GM18873 (cell line): ENCODE results near the gene ZFP36.

ENCODE experiments used
- ATAC-seq: cut with Tn5 transposase; IDR thresholded peaks from one replicate; pipeline ENCODE4 v1.9.1; 2021; ENCODE audit warnings: mild to moderate bottlenecking, moderate library complexity, moderate number of reproducible peaks; ENCODE audit not compliant: unreplicated experiment, low FRiP score

Gene ZFP36

DNA sequence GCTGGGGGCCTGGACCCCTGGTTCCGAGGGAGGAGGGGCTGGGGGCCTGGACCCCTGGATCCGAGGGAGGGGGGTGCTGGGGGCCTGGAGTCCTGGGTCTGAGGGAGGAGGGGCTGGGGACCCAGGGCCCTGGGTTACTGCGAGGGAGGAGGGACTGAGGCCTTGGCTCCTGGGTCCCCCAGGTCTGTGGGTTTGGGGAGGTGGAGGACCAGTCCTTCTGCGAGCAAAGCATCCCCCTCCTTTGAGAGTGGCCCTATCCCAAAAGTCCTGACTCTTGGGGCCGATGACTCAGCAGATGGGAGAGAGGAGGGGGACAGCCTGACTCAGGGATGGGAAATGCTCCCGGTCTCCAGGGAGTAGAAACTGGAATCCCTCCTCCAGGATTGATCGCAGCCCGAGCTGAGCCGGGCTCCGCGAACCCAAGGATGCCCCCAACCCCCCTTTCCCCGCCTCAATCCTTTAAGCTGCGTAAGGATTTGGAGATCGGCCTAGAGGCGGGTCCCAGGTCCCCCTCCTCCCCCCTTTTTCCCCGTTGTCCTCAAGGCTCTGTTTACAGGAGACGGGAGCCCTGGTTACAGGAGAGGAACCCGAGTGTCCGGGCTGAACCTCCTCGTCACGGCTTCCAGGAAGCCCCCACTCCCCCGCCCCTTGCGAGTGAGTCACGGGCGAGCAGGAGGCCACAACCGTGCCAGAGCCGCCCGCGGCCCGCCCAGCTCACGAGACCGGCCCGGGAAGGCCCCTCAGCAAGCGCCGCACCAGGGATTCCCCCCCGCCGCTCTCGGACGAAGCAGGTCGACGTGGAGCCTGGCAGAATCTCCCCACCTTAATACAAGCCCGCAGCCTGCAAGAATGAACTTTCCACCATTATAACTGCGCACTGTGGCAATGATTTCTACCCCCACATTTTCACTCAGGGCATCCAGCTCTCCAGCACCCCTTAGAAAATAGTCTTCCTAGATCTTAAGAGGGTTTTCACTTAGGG lies 3.0 kb upstream of the ZFP36 start:
- ATAC-seq, result no peak

DNA sequence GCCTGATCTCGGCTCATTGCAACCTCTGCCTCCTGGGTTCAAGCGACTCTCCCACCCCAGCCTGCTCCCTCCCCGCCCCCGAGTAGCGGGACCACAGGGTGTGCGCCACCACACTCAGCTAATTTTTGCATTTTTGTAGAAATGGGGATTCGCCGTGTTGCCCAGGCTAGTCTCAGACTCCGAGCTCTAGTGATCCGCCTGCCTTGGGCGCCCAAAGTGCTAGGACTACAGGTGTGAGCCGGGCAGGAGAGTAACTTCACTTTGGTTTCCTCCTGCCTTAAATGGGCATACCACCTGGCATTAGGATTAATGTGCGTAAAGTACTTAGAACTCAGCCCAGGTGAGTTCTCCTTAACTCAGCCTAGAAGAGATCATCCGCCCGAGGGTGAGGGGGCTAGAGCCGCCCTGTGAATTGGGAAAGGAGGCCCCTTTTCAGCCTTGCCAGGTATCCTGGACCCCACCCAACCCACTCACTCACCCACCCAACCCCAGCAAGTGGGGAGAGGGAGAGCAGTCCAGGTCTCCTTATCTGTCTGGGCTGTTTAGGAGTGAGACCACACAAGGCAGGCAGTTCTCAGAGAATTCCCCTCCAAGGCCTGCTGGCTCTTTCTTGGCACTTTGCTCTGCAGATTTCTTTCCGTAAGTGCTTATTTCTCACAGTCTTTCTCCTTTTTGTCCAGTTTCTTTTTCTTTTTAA lies 1.2 kb upstream of the ZFP36 start:
- no peak for ATAC-seq

DNA sequence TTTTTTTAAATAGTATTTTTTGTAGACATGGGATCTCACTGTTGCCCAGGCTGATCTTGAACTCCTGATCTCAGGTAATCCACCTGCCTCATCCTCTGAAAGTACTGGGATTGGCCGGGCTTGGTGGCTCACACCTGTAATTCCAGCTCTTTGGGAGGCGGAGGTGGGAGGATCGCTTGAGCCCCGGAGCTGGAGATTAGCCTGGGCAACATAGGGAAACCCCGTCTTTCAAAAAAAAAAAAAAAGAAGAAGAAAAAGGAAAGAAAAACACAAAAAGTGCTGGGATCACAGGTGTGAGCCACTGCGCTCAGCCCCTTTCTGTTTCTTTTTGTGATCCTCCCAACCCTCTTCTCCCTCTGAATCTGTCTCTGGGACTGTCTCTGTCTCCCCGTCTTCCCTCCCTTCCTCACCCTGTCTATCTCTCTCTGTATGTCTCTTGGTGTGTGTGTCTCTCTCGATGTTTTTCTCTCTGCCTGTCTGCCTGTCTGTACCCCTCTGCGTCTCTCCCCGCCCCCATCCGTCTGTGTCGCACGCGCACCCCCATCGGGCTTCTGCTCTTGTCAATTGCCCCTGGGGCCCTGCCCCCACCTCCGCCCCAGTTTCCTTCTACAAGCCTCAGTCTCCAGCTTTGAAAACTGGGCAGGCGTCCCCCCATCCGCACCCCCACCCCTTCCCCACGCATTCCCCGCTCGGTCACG lies 540 bp upstream of the ZFP36 start:
- no peak for ATAC-seq

DNA sequence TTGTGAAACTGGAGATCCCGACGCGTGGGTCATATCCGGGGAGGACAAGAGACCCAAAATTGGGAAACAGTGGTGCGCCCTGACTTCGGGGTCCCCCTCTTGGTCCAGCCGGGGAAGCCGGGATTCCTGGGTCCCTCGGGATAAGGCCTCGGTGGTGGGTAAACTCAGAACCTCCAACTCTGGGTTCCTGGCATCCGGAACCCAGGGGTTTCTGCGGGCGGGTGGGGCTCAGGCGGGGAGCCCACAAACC lies 688 bp downstream of the ZFP36 start:
- ATAC-seq, result no peak

DNA sequence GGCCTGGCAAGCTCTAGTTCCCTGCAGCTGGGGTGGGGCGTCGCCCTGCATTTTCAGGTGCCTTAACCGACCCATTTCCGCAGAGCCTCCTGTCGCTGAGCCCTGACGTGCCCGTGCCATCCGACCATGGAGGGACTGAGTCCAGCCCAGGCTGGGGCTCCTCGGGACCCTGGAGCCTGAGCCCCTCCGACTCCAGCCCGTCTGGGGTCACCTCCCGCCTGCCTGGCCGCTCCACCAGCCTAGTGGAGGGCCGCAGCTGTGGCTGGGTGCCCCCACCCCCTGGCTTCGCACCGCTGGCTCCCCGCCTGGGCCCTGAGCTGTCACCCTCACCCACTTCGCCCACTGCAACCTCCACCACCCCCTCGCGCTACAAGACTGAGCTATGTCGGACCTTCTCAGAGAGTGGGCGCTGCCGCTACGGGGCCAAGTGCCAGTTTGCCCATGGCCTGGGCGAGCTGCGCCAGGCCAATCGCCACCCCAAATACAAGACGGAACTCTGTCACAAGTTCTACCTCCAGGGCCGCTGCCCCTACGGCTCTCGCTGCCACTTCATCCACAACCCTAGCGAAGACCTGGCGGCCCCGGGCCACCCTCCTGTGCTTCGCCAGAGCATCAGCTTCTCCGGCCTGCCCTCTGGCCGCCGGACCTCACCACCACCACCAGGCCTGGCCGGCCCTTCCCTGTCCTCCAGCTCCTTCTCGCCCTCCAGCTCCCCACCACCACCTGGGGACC lies 1.2 kb downstream of the ZFP36 start:
- ATAC-seq, result no peak

DNA sequence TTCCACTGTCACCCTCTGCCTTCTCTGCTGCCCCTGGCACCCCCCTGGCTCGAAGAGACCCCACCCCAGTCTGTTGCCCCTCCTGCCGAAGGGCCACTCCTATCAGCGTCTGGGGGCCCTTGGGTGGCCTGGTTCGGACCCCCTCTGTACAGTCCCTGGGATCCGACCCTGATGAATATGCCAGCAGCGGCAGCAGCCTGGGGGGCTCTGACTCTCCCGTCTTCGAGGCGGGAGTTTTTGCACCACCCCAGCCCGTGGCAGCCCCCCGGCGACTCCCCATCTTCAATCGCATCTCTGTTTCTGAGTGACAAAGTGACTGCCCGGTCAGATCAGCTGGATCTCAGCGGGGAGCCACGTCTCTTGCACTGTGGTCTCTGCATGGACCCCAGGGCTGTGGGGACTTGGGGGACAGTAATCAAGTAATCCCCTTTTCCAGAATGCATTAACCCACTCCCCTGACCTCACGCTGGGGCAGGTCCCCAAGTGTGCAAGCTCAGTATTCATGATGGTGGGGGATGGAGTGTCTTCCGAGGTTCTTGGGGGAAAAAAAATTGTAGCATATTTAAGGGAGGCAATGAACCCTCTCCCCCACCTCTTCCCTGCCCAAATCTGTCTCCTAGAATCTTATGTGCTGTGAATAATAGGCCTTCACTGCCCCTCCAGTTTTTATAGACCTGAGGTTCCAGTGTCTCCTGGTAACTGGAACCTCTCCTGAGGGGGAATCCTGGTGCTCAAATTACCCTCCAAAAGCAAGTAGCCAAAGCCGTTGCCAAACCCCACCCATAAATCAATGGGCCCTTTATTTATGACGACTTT lies 2.0 kb downstream of the ZFP36 start:
- no peak for ATAC-seq

DNA sequence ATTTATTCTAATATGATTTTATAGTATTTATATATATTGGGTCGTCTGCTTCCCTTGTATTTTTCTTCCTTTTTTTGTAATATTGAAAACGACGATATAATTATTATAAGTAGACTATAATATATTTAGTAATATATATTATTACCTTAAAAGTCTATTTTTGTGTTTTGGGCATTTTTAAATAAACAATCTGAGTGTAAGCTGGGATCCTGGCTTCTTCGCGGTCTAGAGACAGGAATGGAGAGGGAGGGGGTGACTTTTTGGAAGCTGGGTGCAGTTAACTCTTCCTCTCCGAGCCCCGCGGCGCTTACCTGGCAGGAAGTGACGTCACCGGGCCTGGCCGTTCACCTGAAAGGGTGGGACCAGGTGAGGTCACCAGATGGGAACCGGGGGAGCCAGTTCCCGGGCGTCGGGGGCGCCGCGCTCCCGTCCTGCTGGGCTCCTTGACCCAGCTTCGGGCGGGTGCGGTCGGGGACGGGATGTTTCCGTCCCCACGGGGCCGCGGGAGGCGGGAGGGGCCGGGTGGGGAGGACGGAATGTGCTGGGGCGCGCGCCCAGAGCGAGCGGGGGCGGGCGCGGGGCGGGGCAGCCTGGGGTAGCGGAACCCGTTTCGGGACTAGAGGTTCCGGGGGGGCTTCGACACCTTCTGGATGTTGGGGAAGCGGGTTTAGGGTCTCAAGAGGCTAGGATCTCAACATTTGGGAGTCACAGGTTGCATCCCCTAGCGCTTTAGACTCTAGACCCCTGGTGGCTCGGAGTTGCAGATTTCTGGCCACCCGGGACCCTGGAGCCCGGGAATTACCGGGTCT lies 2.8 kb downstream of the ZFP36 start:
- no peak for ATAC-seq

DNA sequence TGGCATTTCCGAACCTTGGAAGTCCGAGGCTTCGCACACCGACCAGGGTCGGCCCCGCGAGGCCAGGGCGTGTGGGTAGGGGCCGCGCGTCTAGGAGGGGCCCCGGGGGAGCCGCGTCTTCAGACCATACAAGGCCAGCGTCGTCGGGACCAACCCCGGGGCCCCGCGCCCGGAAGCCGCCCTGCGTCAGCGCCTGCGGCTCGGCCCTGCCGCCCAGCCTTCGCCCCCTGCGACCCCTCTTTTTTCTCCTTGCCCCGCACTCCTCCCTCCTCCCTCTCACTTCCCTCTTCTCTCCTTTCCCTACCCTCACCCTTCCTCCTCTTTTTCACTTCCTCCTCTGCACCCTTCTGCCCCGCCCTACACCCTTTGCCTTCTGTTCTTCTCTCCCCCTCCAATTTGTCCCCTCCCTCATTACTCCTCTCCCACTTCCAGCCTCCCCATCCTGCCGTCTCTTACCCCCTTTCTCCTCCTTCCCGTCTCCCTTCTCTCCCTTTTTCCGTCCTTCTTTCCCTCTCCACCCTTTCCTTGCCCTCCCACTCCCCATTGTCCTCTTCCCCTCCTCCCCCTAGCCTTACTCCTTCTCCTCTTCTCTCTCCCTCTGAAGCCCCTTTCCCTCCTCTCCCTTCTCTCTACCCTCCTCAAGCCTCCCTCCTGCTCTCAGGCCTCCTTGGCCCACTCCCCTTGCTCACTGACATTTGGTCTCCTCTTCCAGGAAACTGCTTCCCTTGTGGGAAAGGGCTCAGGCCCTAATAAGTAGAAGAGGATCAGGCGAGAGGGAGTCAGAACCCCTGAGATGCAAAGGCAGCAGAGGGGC lies 3.6 kb downstream of the ZFP36 start:
- ATAC-seq, result no peak

DNA sequence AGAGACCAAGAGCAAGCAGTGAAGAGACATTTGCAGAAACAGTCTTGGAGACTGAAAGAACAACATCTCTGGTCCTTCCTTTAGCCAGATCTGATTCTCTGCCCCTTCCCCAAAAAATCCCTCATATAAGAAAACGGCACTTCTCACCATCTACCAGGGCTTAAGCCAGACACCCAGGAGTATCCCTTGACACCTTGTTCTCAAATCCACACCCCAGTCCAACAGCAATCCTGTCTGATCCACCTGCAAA lies 4.1 kb downstream of the ZFP36 start:
- ATAC-seq, result no peak

DNA sequence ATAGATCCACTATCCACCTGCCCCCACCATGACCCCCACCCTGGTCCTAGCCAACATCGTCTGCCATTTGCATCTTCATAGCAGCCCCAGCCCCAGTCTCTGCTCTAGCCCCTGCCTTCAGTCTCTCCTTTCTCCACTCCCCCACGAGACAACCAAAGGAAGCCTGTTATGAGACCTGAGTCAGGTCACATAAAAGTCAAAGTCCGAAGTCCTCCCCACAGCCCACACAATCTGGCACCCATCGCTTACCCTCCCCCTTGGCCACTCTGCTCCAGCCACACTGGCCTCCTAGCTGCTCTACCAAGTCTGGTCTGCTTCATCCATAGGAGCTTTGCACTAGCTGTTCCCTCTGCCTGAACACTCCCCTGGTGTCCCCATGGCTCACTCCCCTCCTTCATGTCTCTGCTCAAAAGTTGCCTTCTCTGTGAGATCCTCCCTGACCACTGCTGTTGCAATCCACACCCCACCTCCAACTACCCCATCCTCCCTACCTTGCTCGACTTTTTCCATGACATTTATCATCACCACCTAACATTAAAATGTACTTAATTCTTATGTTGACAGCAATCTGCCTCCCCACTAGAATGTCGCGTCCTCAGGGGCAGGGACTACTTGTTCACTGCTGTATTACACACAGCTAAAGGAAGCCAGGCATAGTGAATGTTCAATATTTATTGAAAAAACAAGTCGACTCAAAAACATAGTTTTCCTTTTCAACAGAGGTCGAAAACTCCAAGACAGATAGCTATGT lies 4.6 kb downstream of the ZFP36 start:
- ATAC-seq, result no peak

DNA sequence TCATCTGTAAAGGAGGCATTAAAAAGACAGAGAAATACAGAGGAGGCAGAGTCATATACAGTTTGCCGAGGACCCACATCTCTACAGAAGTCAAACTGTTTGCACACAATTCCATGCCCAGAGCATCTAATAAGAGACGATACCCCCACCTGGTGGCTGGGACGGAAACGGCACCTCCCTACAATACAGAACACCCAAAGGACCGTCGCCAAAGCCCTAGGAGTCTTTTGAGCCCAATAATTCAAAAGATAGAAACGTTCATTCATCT lies 5.1 kb downstream of the ZFP36 start:
- ATAC-seq, result peak; percentile 23

DNA sequence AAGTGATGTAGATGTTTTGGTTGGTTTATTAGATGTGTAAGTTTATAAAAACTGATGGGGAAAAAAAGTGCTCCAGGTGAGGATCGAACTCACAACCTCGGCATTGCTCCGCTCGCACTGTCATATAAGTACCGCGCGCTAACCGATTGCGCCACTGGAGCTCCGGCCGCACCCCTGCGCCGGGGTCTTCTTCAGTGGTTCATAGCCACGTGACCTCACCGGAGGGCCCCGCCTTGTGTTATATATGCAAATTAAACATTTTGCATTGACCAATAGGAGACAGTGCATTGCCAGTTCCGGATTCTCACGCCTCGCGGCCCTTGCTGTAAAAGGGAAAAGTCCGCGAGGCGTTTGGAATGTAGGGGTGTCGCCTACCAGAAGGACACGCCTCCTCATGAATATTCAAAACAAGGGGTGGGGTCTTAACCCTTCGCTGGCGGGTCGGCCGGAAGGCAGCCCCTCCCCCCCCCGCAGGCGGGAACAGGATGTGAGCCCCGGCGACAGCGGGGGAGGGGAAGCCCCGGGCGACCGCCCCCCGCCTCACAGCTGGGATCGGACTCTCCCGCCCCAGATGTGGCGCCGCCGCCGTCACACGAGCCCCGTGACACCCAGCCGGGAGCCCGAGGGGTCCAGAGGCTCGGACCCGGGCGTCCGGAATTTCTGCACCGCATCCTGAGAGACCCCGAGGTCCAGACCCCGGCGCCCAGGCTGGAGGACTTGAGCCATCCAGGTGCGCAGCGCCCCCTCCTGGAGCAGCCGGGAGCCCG lies 5.6 kb downstream of the ZFP36 start, which contains the start of gene PLEKHG2:
Gene PLEKHG2, plus strand, starts transcription at position 570 of the 767 bp plus-strand sequence. CDS start 1,418 bp downstream, outside the sequence.
- ATAC-seq, result peak; percentile 47

DNA sequence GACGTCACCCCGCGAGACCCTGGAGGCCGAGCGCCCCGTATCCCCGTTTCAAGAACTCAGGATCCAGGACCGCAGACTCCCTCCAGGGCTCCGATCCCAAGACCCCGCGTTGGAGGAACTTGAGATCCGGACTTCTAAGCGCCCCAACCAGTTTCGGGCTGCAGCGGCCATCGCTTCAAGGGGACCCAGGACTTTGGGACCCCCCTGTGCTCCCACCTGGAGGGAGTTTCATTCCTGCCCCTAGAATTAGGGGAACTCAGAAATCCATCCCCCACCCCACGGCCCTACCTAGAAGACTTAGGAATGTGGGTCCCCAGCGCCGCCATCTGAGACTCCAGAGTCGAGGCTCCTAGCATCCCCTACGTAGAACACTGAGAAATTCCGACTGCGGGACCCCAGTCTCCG lies 6.2 kb downstream of the ZFP36 start:
- ATAC-seq, result no peak

DNA sequence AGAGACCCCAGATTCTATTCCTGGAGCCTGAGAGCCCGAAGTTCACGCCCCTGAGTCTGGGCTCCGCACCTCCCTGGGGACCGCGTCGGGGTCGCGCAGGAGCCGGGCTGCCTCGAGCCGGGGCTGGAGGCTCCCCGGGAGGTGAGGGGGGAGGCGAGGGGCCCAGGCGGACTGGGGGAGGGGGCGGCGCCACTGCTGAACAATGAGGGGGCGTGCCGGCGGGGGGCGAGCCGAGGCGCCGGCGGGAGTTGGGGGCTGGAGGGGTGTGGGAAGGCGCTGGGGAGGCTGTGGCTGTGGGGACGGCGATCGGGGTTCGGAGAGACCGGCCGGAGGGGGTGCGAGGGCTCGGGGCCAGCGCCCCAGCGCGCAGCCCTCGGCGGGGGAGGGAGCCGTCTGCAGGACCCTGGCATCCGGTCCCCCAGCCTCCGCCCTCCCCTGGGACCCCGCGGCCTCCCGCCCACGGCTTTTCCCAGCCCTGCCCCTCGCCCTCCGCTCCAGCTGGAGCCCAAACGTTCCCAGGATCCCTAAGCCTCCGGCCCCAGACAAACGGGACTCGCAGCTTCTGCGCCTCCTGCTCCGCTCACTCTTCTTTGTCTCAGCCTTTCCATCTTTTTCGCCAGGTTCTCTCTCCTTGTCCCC lies 6.7 kb downstream of the ZFP36 start:
- ATAC-seq, result no peak

DNA sequence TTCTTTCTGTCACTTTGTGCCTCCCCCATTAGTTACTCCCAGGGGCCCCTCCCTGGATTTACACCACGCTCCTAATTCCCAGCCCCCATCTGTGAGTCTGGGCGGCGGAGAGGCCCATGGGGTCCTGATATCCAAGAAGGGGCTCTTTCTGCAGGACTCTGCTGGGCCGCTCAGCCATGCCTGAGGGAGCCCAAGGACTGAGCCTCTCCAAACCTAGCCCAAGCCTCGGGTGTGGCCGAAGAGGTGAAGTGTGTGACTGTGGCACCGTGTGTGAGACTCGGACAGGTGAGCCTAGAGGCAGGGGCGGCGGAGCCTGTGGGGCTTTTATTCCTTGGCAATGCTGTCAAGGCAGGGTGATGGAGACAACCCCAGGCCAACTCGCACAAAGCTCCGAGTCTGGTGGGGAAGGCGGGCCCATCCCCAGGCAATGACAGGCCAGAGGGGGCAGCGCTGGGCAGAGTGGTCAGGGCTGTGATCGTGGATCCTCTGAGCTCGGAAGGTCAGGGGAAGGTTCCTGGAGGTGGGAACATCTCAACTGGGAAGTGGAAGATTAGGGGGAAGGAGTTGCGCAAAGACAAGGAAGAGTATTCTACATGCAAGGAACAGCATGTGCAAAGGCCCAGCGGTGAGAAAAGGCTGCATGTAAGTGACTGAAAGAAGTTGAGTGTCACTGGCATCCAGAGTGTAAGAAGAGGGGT lies 7.4 kb downstream of the ZFP36 start:
- ATAC-seq, result no peak
